Measurements from ENCODE around the gene TRPV5.

DNA sequence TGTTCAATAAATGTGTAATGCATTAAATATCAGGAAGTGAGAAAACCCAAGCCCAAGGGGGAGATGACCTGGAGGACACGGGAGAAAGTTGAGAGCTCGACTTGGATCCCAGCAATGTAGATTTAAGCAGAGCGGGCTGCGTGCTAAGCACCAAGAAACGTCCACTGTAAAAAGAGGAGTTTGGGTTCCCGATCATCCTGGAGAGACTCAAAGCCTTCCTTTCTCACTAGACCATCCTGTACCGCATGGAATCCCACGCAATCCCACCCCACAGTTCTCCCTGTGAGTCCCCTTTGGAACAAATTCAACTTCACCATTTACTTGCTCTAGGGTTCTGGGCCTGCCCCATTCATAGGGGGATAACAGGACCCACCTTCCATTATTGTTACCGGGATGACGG, 50.4 kb downstream of the TRPV5 start:
- TF ChIP-seq POLR2AphosphoS5 (IDR thresholded peaks at IDR 0.05) = no peak
- TF ChIP-seq, protein P1, sequence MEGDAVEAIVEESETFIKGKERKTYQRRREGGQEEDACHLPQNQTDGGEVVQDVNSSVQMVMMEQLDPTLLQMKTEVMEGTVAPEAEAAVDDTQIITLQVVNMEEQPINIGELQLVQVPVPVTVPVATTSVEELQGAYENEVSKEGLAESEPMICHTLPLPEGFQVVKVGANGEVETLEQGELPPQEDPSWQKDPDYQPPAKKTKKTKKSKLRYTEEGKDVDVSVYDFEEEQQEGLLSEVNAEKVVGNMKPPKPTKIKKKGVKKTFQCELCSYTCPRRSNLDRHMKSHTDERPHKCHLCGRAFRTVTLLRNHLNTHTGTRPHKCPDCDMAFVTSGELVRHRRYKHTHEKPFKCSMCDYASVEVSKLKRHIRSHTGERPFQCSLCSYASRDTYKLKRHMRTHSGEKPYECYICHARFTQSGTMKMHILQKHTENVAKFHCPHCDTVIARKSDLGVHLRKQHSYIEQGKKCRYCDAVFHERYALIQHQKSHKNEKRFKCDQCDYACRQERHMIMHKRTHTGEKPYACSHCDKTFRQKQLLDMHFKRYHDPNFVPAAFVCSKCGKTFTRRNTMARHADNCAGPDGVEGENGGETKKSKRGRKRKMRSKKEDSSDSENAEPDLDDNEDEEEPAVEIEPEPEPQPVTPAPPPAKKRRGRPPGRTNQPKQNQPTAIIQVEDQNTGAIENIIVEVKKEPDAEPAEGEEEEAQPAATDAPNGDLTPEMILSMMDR (IDR thresholded peaks at IDR 0.05) = no peak
- no peak for TF ChIP-seq POLR2A (IDR thresholded peaks at IDR 0.05)
- no peak for TF ChIP-seq EP300 (IDR thresholded peaks at IDR 0.05)
